Embryonic facial prominence (tissue), 1 donor: Measurements from ENCODE around the gene GUCY1A1.

Experiments used
- DNase-seq: peaks from one replicate; pipeline ENCODE4 v3.0.0-alpha.2; 2016; ENCODE audit errors: extremely low spot score

GUCY1A1 gene

DNA sequence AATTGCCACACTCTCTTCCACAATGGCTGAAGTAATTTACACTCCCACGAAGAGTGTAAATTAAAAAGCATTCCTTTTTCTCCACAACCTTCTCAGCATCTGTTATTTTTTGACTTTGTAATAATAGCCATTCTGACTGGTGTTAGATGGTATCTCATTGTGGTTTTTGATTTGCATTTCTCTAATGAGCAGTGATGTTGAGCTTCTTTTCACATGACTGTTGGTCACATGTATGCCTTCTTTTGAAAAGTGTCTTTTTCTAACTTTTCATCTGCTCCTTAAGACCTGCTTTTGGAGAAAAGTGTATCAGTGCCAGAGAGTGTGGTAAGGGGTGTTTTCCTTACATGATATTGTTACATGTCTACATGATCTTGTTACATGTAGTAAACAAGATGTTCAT is 25.7 kb downstream of the GUCY1A1 start:
- DNase-seq, result no peak

DNA sequence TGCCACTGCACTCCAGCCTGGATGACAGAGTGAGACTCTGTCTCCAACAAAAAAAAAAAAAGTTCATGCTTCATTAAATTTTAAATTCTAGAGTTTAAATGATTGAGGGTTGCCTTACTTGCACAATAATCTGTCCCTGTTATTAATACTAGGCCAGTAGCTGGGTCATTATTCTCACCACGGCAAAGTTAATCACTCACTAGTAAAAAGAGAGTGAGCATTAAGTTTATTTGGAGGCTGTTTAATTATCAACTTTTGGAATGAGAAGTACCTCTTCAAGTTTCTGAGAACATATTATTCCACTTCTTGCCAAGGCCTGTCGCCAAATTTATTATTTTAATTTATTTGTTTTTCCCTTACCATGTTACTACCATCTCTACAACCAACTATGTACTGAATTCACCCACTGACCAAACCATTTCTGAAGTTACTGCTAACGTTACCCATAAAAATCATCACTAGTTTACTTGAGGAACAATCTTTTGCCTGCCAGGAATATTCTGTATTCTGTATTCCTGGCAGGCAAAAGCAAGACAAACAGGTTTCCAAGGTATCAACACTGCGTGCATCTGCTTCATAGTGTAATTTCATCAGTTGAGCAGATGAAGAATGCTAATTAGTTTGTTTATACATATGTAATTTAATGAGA is 26.5 kb downstream of the GUCY1A1 start:
- DNase-seq, result no peak

DNA sequence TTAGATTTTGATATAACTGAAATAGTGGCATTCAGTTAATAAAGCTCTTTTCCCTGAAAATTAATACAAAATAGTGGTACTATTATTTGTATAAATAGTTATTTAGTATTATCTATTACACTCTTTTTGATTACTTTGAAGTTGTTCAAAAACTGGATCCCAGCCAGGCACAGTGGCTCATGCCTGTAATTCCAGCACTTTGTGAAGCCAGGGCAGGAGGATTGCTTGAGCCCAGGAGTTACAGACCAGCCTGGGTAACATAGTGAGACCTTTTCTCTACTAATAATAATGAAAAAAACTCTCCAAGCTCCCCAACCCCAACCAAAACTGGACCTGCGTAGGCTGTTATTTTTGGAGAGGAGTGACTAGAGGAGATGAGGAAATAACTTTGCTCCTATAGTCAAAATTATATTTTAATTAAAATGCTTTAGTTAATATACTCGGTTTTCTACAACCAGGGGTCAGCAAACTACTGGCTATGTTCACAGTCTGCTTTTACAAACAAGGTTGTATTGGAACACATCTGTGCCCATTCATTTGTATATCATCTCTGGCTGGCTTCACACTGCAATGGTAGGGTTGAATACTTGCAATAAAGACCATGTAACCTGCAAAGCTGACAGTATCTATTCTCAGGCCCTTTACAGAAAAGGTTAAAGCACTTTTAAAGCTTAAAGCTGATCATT is 27.6 kb downstream of the GUCY1A1 start:
- DNase-seq, result no peak

DNA sequence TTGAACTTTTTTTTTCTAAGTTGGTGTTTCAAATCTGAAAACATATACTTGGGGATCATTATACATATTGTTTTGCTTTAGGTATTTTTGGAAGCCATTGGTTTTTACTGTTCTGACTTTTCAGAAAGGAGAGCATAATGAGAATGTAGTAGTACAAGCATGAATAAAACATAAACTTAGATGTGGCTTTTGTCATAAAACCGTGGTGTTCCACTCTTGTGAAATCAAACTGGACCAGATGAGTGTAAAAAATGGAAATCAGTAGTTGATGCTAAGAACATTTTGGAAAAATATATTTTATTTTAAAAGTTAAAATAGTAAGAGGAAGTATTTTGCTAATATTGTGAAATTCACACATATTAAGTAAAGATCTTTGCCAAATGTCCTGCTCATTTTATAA is 29.6 kb downstream of the GUCY1A1 start:
- no peak for DNase-seq

DNA sequence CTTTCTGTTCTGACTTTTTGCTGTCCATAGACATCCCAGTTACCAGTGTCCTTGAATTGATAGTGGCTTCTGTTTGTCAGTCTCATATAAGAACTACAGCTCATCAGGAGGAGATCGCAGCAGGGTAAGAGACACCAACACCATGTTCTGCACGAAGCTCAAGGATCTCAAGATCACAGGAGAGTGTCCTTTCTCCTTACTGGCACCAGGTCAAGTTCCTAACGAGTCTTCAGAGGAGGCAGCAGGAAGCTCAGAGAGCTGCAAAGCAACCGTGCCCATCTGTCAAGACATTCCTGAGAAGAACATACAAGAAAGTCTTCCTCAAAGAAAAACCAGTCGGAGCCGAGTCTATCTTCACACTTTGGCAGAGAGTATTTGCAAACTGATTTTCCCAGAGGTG is 30.1 kb downstream of the GUCY1A1 start:
- DNase-seq, result no peak

DNA sequence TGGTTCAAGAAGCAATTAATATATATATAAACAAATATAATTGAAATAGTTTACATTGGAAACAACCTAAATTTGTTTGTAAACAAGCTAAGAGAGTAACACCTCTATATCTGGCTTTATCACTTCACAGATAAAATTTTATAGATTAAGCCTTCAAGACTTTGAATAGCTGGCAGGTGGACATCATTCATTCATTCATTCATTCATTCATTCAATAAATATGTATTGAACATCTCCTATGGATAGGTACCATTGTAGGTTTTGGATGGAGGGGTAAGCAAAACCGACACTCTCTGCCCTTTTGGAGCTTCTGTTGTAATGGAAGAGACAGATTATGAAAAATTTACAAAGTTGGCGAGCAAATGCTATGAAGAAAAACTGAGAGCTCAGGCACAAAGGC is 35.2 kb downstream of the GUCY1A1 start:
- no peak for DNase-seq

DNA sequence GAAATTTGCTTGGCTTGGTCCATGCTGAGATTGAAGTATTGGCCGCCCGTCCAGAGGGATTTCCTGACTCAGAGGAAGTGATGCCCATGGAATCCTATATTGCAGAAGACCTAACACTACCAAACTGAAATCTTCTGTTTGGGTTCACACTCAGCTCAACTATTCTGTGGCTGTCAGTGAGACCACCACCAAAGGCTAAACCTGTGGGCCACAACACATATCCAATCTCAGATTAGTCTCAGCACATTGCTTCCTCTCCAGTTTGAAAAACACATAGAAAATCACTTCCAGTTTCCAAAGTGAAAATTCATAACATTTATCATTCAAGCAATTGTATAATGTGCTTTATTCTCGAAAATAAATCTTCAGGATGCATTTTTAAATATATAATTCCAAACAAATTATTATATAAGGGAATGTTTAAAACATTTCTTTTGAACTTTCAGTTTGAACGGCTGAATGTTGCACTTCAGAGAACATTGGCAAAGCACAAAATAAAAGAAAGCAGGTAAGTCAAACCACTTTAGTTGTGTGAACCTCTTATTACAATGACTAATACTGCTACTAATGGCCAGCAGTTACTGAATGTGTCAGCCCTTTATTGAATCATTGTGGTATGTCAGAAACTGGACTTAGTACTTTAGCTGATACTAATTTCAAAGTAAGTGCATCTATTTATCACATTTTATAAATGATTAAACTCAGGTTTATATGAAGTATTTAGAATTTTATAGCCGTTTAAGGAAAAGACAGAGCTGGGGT is 37.0 kb downstream of the GUCY1A1 start:
- DNase-seq, result no peak

DNA sequence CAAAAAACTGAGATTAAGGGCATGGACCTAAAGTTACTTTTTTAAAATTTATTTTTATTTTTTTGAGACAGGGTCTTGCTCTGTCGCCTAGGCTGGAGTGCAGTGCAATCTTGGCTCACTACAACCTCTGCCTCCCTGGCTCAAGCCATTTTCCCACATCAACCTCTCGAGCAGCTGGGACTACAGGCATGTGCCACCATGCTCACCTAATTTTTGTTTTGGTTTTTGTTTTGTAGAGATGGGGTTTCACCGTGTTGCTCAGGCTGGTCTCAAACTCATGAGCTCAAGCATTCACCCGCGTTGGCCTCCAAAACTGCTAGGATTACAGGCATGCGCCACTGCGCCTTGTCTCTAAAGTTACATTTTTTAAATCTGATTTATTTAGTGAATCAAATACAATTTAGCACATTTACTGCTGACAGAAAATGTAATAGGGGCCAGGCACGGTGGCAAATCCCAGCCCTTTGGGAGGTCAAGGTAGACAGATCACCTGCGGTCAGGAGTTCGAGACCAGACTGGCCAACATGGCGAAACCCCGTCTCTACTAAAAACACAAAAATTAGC is 38.3 kb downstream of the GUCY1A1 start:
- DNase-seq, result no peak

DNA sequence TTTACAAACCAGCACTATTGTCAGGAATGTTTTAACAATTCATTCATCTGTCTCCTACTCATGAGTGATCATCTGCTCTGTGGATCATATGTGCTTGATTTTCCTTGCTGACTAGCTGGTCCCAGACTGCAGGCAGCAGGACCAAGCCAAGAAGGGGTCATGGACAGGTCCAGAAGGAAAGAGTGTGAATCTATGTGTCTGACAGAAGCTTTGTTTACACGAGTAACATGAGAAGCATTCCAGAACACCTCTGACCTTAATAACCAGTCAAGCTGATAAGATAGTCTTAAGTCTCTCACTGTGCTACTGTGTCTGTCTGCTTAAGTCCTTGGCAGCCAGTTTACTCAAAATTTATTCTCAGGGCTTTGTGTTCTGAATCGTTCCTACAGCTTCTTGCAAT is 39.0 kb downstream of the GUCY1A1 start:
- DNase-seq, result no peak

DNA sequence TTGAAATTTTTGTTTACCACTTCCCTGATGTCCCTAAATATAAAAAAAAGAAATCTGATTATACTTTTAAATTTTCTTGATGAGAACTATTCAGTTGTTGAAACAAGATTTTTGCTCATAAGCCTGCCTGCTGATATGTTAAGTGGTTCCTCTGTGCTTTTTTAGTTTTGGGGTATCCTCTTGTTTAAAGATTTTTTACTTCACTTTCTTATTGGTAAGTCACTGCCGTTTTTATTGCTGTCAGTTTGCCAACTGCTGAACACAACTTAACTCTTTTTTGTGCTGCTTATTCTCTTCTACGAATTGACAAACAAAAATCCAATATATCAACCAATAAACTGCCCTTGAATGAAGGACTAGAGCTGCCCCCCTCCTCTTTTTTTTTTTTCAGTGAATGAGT is 39.5 kb downstream of the GUCY1A1 start:
- DNase-seq, result no peak

DNA sequence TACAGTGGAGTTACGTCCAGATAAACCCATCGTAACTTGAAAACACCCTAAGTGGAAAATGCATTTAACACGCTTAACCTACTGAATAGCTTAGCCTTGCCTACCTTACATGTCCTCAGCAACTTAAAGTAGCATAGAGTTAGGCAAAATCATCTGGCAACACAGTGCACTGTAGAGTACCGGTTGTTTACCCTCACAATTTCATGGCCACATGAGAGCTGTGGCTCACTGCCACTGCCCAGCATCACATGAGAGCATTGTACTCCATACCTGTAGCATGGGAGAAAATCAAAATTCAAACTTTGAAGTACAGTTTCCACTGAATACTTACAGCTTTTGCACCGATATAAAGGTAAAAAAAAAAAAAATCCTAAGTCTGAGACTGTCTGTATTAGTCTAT is 40.6 kb downstream of the GUCY1A1 start:
- DNase-seq, result no peak

DNA sequence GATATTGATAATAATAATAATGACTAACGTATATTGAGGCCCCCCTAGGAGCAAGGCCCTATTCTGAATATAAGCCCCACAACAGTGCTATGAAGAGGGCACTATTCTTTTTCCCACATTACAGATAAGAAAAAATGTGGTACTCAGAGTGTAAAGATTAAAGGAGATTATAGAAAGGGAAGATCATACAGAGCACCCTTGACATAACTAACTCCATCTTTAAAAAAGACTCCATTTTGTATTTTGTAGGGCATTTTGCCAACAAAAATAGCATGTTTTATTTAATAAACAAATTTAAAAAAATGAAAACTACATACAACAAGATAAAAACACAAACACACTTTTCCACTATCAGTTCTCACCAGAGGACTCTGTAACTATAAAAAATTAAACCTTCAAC is 42.1 kb downstream of the GUCY1A1 start:
- DNase-seq, result no peak

DNA sequence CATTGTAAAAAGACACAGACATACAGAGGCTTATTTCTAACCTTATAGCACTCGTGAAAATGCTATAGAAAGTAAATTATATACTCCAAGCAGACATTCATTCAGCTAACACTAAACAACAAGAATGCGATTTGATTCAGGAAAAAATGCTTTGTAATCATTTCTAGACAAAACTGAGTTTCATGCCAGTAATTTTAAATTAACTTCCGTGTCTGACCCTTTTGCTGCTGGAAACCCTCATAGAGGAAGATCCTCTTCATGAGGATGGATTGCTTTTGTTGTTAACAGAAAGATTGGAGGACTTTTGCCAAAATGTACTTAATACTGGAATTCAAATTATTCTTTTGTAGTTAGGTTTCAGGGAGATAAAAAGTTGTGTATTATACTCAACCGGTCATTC is 43.3 kb downstream of the GUCY1A1 start:
- DNase-seq, result no peak

DNA sequence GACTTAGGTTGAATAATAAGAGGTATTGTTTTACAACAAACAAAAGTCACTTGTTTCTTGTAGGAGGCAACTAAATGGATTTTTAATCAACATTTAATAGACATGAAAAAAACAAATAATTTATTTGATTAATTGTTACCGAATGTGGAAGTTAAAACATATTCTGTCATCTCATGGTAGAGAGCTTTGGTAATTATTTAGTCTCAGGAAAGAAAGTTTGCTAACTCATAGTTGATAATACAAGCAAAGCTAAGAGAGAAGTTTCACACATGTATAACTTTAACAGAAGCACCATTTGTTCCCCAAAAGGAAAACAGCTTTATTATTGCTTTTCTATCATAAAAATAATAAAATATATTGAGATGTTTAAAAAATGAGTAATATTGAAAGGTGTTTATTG is 44.9 kb downstream of the GUCY1A1 start:
- DNase-seq, result no peak

DNA sequence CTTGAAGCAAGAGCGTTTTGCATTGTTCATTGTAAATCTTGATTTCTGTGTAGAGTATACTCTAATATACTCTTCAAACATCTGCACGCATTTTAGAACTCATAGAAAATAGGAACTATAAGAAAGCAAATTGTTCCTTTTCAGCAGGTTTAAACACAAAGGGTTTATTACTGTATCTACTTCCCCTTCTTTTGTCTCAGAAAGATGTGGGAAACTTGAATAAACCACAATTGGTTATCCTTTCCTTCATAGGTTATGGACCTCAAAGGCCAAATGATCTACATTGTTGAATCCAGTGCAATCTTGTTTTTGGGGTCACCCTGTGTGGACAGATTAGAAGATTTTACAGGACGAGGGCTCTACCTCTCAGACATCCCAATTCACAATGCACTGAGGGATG is 46.2 kb downstream of the GUCY1A1 start:
- DNase-seq, result no peak

DNA sequence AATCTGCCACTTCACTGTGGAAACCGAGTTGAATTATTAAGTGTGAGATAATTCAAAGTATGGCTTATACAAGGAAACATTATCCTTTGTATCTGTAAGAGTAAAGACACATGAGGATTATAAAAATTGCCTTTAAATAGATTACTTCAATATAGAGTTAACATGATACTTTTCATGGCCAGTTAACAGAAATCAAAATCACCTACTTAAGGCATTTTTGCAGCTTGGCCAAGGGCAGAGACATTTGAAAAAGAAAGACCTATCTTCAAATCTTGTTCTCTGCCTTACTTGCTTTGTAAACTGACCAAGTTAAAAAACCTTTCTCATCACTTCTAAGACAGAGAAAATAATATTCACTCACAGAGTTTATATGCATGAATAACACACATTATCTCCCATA is 47.3 kb downstream of the GUCY1A1 start:
- no peak for DNase-seq

DNA sequence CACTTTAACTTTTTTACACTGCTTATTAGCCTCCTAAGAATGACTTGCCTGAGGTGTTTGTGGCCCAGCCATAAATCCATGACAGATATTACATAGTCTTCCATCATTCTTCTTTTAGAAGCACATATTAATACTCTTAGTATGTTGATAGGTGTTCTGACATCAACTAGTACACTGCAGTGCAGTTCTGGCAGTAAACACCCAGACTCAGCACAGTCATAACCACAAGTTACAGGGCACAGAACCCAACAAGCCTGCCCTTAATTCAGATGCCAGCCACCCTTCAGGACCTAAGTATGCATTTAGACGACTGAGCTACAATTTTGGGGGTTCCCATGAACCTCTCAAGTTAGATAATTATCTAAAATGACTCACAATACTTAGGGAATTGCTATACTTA is 55.7 kb downstream of the GUCY1A1 start:
- DNase-seq, result no peak

DNA sequence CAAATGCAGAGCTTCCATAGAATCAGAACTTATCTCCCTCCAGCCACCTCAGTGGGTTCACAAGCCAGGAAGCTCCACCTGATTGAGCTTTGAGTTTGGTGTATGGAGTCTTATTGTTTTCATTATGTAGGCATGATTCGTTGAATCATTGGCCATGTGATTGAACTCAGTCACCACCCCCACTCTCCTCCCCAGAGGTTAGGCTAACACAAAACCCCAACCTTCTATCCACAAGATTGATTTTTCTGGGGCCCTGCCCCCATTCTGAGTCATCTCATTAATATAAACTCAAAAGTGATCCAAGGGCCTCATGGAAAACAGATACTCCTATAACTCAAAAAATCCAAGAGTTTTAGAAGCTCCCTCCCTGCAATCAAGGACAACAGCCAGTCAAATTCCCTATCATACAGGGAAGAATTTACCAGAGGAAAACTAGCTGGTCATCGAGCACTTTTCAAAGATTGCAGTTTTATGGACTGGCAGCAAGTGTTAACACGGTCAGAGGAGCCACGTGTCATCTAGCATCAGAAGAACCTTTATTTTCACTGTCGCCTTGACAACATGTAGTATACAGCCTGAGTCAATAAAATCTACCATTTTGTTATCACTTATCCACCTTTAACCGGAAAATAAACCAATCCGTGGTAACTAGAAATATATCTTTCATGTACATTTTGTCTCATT is 56.3 kb downstream of the GUCY1A1 start:
- no peak for DNase-seq

DNA sequence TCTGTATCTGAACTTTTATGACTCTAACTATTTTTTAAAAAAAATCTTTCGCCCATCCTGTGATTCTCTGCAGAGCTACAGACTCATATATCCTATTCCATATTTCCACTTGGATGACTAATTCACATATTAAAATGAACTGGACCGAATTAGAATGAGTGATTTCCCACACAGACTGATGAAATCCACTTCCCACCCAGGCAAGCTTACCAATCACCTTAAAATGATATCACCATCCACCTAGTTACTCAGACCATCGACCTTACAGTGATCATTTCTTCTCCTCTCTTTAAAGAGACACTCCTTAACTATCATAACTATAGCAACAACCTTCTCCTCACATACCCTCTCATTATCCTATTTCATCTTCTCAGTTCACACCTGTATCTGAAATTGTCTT is 58.1 kb downstream of the GUCY1A1 start:
- DNase-seq, result no peak

DNA sequence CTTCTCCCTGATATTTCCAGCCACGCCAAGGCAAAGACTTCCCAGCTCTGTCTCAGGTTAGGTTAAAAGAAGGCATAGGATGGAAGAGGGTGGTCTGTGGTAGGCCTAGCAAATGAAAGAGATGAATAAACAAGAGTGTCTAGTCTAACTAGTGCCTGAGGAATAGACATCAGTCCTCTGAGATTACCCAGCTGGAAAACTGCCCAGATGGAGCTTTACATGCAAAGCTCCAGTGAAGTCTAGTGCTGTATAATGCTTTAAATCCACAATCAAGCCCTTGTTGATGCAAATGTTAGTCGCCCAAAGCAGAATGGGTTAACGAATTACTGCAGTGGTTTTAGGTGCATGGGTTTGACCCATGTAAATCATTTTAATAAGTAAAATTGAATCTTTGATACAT is 67.4 kb downstream of the GUCY1A1 start:
- DNase-seq, result no peak

DNA sequence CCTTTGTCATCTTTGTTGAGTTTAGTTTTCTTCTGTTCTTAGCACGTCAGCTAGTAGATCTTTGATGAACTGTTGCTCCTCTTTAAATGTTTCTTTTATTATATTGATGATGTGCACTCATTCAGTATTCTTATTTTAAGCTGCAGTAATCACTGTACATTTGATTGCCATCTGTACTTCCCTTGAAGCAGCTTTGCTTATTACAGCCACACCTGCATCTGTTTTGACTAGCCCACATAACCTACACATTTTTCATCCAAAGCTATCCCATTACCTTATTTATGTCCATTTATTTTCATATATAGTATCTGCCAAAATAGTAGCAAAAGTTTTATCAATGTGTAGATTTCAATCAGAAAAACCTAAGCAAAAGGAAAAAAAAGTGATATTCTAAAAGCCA is 68.3 kb downstream of the GUCY1A1 start:
- no peak for DNase-seq

DNA sequence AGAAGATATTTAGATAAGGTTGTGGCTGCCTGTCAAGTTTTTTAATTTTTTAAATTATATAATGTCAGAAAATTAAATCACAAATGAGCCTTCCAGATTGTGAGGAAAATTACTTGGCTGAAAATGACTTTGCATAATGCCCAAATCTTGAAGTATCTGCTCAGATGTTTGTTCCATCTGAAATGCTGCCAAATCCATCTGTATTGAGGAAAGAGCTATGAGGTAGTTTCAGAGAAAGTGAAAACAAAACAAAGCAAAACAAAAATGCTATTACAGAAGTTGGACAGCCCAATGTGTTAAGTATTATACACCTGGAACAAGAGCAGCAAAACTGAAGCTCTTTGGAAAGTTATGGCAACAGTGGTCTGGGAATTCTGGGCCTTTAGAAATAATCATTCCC is 68.8 kb downstream of the GUCY1A1 start:
- no peak for DNase-seq
